ENCODE results near the gene AGBL4. TPM values are rescaled to one million over a fixed set of nuclear protein-coding genes. Genes with fewer than 3 reads are reported as not detected.

Gene AGBL4
- polyA plus RNA-seq, 1 donor (not counting 4 experiments of a cell fraction or from before 2014, with no cell fraction given), result not detected

DNA sequence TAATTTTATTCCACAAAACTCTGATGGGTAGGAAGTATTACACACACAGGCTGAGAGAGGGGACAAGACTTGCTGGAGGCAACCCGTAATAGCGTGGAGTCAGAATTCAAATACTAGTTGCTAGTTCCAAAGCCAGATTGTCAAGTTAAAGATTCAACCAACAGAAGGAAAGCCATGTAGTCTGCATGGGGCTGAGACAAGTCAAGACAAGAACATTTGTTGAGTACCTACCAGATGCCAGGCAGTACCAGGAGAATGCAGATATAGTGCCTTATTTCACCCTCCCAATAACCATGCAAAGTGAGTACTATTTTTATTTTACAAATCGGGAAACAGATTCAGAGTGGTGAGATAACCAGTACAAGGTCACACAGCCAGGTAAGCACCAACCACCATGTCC, 1441.3 kb downstream of the AGBL4 start:
- dilution Hi-C loops (cut with MboI; ENCODE audit: extremely low pct_ligation_motif_present, low sequenced_read_pairs), result no loop called here
- H3K4me3 ChIP-seq (ENCODE audit: control insufficient read depth in 2 of 3, extremely low read depth in 1 of 3, insufficient read depth in 2 of 3, low read depth in 1 of 3, low read length in 3 of 3), result no peak overlapping the region
- no peaks in the 10 kb centered on the region for H3K9me3 ChIP-seq (ENCODE audit: control insufficient read depth, low read depth, low read length)
- FAIRE-seq (no peak), DNase-seq (ENCODE audit: low read depth, low spot score) (no peak)
- no peaks in the 10 kb centered on the region for H3K79me2 ChIP-seq (ENCODE audit: control insufficient read depth, insufficient read depth, low read length)
- no peaks in the 10 kb centered on the region for H4K20me1 ChIP-seq (ENCODE audit: control insufficient read depth, extremely low read depth, insufficient read depth, low read length)
- no peak overlapping the region for H2AFZ ChIP-seq (ENCODE audit: control insufficient read depth, low read length)
- TF ChIP-seq, protein P1, sequence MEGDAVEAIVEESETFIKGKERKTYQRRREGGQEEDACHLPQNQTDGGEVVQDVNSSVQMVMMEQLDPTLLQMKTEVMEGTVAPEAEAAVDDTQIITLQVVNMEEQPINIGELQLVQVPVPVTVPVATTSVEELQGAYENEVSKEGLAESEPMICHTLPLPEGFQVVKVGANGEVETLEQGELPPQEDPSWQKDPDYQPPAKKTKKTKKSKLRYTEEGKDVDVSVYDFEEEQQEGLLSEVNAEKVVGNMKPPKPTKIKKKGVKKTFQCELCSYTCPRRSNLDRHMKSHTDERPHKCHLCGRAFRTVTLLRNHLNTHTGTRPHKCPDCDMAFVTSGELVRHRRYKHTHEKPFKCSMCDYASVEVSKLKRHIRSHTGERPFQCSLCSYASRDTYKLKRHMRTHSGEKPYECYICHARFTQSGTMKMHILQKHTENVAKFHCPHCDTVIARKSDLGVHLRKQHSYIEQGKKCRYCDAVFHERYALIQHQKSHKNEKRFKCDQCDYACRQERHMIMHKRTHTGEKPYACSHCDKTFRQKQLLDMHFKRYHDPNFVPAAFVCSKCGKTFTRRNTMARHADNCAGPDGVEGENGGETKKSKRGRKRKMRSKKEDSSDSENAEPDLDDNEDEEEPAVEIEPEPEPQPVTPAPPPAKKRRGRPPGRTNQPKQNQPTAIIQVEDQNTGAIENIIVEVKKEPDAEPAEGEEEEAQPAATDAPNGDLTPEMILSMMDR (optimal IDR thresholded peaks at IDR 0.05 in 1 of 3, IDR thresholded peaks at IDR 0.05 in 1 of 3, conservative IDR thresholded peaks at IDR 0.05 in 1 of 3; ENCODE audit: extremely low read depth in 1 of 3, insufficient read depth in 2 of 3, low read length in 3 of 3), result no peak
- no peak for TF ChIP-seq EZH2 (IDR thresholded peaks at IDR 0.05; ENCODE audit: low read length)
- no peaks in the 10 kb centered on the region for H3K27me3 ChIP-seq (ENCODE audit: control insufficient read depth, extremely low read depth, insufficient read depth, low read length)
- H3K36me3 ChIP-seq (ENCODE audit: control insufficient read depth in 2 of 2, extremely low read depth in 1 of 2, insufficient read depth in 2 of 2, low read length in 2 of 2), result no peaks in the 10 kb centered on the region
- no peaks in the 10 kb centered on the region for H3K9me1 ChIP-seq (ENCODE audit: control insufficient read depth, extremely low read depth, insufficient read depth, low read length)
- no peak overlapping the region for H3K4me2 ChIP-seq (ENCODE audit: control insufficient read depth, extremely low read depth, insufficient read depth, low read depth, low read length)
- no peak overlapping the region for H3K9ac ChIP-seq (ENCODE audit: control insufficient read depth, extremely low read depth, insufficient read depth, low read length)
- no peaks in the 10 kb centered on the region for H3K4me1 ChIP-seq (ENCODE audit: control insufficient read depth, extremely low read depth, insufficient read depth, low read length)
- no peak overlapping the region for H3K27ac ChIP-seq (ENCODE audit: control insufficient read depth, insufficient read depth, low read length)

DNA sequence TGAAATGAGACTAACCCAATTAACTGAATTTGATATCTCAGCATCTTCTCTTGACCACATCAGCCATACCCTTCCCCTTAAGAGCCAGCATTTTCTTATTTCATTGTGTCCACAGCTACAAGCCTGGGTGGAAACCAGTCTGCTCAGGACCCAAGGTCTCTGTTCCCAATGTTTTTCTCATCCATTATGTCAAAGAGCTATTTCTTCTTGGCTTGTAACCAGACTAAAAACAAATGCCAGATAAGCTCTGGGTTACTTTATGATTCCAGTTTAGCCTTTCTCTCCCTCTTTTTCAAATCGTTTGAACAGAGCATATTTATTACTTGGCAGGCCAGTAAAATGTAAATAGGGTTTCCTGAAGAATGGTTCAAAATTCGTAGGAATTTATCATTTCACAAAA, 1442.5 kb downstream of the AGBL4 start:
- no peaks in the 10 kb centered on the region for H3K4me1 ChIP-seq (ENCODE audit: control insufficient read depth, extremely low read depth, insufficient read depth, low read length)
- H3K9me3 ChIP-seq (ENCODE audit: control insufficient read depth, low read depth, low read length), result no peaks in the 10 kb centered on the region
- H3K9me1 ChIP-seq (ENCODE audit: control insufficient read depth, extremely low read depth, insufficient read depth, low read length), result no peaks in the 10 kb centered on the region
- no peak overlapping the region for H3K4me2 ChIP-seq (ENCODE audit: control insufficient read depth, extremely low read depth, insufficient read depth, low read depth, low read length)
- no peaks in the 10 kb centered on the region for H4K20me1 ChIP-seq (ENCODE audit: control insufficient read depth, extremely low read depth, insufficient read depth, low read length)
- no peak overlapping the region for H3K27ac ChIP-seq (ENCODE audit: control insufficient read depth, insufficient read depth, low read length)
- no peak overlapping the region for H2AFZ ChIP-seq (ENCODE audit: control insufficient read depth, low read length)
- H3K4me3 ChIP-seq (ENCODE audit: control insufficient read depth in 2 of 3, extremely low read depth in 1 of 3, insufficient read depth in 2 of 3, low read depth in 1 of 3, low read length in 3 of 3), result no peak overlapping the region
- no peaks in the 10 kb centered on the region for H3K27me3 ChIP-seq (ENCODE audit: control insufficient read depth, extremely low read depth, insufficient read depth, low read length)
- no peaks in the 10 kb centered on the region for H3K79me2 ChIP-seq (ENCODE audit: control insufficient read depth, insufficient read depth, low read length)
- H3K9ac ChIP-seq (ENCODE audit: control insufficient read depth, extremely low read depth, insufficient read depth, low read length), result no peak overlapping the region
- DNase-seq (ENCODE audit: low read depth, low spot score), result no peak
- FAIRE-seq, result no peak
- dilution Hi-C loops (cut with MboI; ENCODE audit: extremely low pct_ligation_motif_present, low sequenced_read_pairs), result no loop called here
- H3K36me3 ChIP-seq (ENCODE audit: control insufficient read depth in 2 of 2, extremely low read depth in 1 of 2, insufficient read depth in 2 of 2, low read length in 2 of 2), result no peaks in the 10 kb centered on the region
- TF ChIP-seq EZH2 (IDR thresholded peaks at IDR 0.05; ENCODE audit: low read length), result no peak
- TF ChIP-seq, protein P1 (optimal IDR thresholded peaks at IDR 0.05 in 1 of 3, IDR thresholded peaks at IDR 0.05 in 1 of 3, conservative IDR thresholded peaks at IDR 0.05 in 1 of 3; ENCODE audit: extremely low read depth in 1 of 3, insufficient read depth in 2 of 3, low read length in 3 of 3), result no peak

All from keratinocyte (primary cell).